GM06990 (cell line): ENCODE data around the gene HYAL1.

Source experiments
- DNase-seq: peaks from one replicate; pipeline ENCODE4 v3.0.0-alpha.2; 2011; ENCODE audit not compliant: insufficient read length; ENCODE audit errors: extremely low read depth
- H3K27me3 ChIP-seq: replicated peaks from 2 replicates; pipeline ENCODE4 v1.6.0; 2011; ENCODE audit warnings: low read length; ENCODE audit not compliant: control insufficient read depth, insufficient read depth
- H3K36me3 ChIP-seq: 2 replicates; pipeline ENCODE4 v1.5.1; 2011; ENCODE audit warnings: low read length; ENCODE audit not compliant: control insufficient read depth, insufficient read depth
- H3K4me3 ChIP-seq: replicated peaks from 2 replicates; pipeline ENCODE4 v1.5.1; 2011; ENCODE audit warnings: low read depth, mild to moderate bottlenecking, control low read depth, low read length
- CTCF ChIP-seq: IDR thresholded peaks from 2 replicates; pipeline ENCODE4 v1.5.1; 2011; ENCODE audit warnings: low read length, control low read depth, mild to moderate bottlenecking, inconsistent platforms; ENCODE audit not compliant: insufficient read depth, poor library complexity, severe bottlenecking

Gene HYAL1

DNA sequence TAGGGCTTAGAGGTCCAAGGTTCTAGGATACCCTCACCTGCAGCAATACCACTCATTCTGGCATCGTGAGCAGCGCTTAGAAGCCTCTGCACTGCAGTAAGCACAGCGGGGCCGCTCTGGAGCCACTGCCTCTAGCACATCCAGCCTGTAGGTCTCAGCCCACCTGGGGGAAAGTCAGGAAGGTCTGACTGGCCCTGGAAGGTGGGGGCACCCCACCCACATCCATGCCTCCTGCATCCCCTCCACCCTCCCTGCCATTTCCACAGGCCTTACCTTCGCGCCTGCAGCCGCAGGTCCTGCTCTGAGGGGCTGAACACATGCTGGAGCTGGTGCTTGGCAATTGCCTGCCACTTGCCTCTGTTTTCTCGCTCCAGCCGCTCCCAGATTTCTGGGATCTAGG lies 38.2 kb upstream of the HYAL1 start:
- no peaks in the 10 kb centered on the region for H3K36me3 ChIP-seq
- H3K27me3 ChIP-seq, result no peaks in the 10 kb centered on the region
- H3K4me3 ChIP-seq, result peak overlapping the region; percentile 93
- DNase-seq, result no peak
- TF ChIP-seq CTCF, result no peak

- peak; percentile 86 for DNase-seq
- TF ChIP-seq CTCF, result no peak
- Histone ChIP-seq H3K27me3 (no peaks in the 10 kb centered on the region), H3K36me3 (no peaks in the 10 kb centered on the region), H3K4me3 (peak within 1 kb of the TSS; percentile 93)
Observed at GRCh38 chr3:50340448-50341329, 37.3 kb upstream of the HYAL1 start, which contains the start of gene RASSF1. Gene RASSF1 (minus strand): TSS chr3:50340836. CDS start chr3:50340805, 31 bp downstream.

GRCh38 chr3:50340147-50340447 lies 36.7 kb upstream of the HYAL1 start:
- Histone ChIP-seq H3K36me3 (no peaks in the 10 kb centered on the region), H3K4me3 (peak overlapping the region; percentile 93), H3K27me3 (no peaks in the 10 kb centered on the region)
- DNase-seq, result no peak
- TF ChIP-seq CTCF, result no peak

DNA sequence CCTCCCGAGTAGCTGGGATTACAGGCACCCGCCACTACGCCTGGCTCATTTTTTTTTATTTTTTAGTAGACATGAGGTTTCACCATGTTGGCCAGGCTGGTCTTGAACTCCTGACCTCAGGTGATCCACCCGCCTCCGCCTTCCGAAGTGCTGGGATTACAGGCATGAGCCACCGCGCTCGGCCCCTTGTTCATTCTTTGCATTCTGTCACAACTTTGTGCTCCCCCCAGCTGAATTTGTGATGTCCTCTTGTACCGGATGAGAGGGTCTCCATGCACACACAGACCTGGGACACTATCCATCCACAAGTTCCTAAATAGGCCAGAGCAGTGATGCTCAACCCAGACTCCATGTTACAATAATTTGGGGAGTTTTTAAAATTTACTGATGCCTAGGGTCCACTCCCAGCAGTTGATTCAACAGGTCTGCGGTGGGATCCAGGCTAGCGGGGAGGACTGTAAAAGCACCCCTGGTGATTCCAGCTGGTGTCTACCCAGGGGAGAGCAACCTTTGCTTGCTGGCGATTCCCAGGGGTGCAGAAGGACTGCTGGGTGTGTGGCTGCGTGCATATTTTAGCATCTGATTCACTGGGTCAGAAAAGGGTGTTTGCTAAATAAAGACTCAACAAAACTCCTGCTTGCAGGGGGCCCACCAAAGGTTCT lies 36.2 kb upstream of the HYAL1 start:
- Histone ChIP-seq H3K27me3 (no peaks in the 10 kb centered on the region), H3K4me3 (peak overlapping the region; percentile 93)

DNA sequence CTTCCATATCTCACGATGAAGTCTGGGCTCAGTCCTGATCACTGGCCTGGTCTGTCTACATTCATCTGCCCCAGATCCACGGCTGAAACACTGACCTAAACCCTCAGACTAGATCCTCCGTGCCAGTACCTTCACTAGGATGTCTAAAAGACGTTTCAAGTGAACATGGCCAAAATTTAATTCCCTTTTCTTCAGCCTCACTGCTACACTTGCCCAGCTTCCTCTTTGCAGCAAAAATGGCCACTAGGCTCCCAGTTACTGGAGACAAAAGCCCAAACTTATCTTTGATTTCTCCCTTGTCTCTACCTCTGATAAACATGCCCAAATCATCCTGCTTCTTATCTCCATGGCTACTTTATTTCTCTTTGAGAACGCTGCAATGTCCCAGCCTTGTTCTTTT lies 35.6 kb upstream of the HYAL1 start:
- DNase-seq, result no peak
- no peak for TF ChIP-seq CTCF
- Histone ChIP-seq H3K27me3 (no peaks in the 10 kb centered on the region), H3K4me3 (peak overlapping the region; percentile 93), H3K36me3 (peaks cover 2% of the 10 kb centered on the region)

More for the DNA sequence above, 36.2 kb upstream of the HYAL1 start:
- H3K36me3 ChIP-seq, result no peaks in the 10 kb centered on the region
- TF ChIP-seq CTCF, result no peak
- no peak for DNase-seq
